IMR-90 (cell line): ENCODE measurements around the gene PNP. TPM values are rescaled to one million over a fixed set of nuclear protein-coding genes. Genes with fewer than 3 reads are reported as not detected.

Experiments
- ATAC-seq: fragments of 200-7000 bp; cut with Tn5 transposase; 2 replicates; pipeline ENCODE4 v1.9.1; 2020; ENCODE audit warnings: low read depth, mild to moderate bottlenecking, moderate library complexity
- BruUV-seq: library from RNA; stranded (reverse); fragments of 400-500 nt; replicated peaks from 2 replicates; lab custom pipeline; 2021; lab: Mats Ljungman, UMichigan
- CTCF ChIA-PET: fragments of 300-600 bp; formaldehyde crosslinking; extraction: SDS; loops from one replicate; lab custom pipeline; 2021; ENCODE audit warnings: antibody characterized with exemption; lab: Yijun Ruan, JAX
- POLR2A ChIA-PET: fragments of 300-600 bp; sonication (Branson Sonifier 250); formaldehyde crosslinking; loops from one replicate; lab custom pipeline; 2022; ENCODE audit warnings: antibody characterized with exemption; ENCODE audit not compliant: unreplicated experiment; lab: Charles Lee
- DNase-seq: peaks from one replicate; pipeline ENCODE4 v3.0.0; 2013
- H2AFZ ChIP-seq: replicated peaks from 2 replicates; pipeline ENCODE3; 2013; ENCODE audit warnings: low read length, mild to moderate bottlenecking; ENCODE audit not compliant: poor library complexity
- H2AK5ac ChIP-seq: 2 replicates; pipeline ENCODE4 v1.6.1; 2013; ENCODE audit warnings: low read depth, low read length, inconsistent platforms
- H2AK9ac ChIP-seq: replicated peaks from 2 replicates; pipeline ENCODE3; 2013; ENCODE audit warnings: mild to moderate bottlenecking, low read depth, low read length, moderate library complexity; ENCODE audit not compliant: poor library complexity
- H2BK120ac ChIP-seq: 2 replicates; pipeline ENCODE4 v1.6.1; 2013; ENCODE audit warnings: low read depth, low read length, inconsistent platforms
- H2BK15ac ChIP-seq: 3 replicates; pipeline ENCODE4 v1.6.1; 2013; ENCODE audit warnings: low read depth, low read length, inconsistent platforms
- H2BK20ac ChIP-seq: 2 replicates; pipeline ENCODE4 v1.6.1; 2013; ENCODE audit warnings: low read depth, mild to moderate bottlenecking, inconsistent platforms, low read length, moderate library complexity
- H2BK5ac ChIP-seq: 2 replicates; pipeline ENCODE4 v1.6.1; 2013; ENCODE audit warnings: mild to moderate bottlenecking, low read depth, low read length, inconsistent platforms; ENCODE audit not compliant: poor library complexity, severe bottlenecking
- H3K14ac ChIP-seq: replicated peaks from 2 replicates; pipeline ENCODE4 v1.6.1; 2013; ENCODE audit warnings: low read depth, low read length, inconsistent platforms
- H3K18ac ChIP-seq: 2 replicates; pipeline ENCODE4 v1.6.1; 2013; ENCODE audit warnings: low read depth, low read length, control low read depth
- H3K23ac ChIP-seq: 2 replicates; pipeline ENCODE4 v1.6.1; 2013; ENCODE audit warnings: low read depth, low read length, inconsistent platforms
- H3K27ac ChIP-seq: 2 replicates; pipeline ENCODE4 v1.5.1; 2013; ENCODE audit warnings: mild to moderate bottlenecking, control low read depth, low read length; ENCODE audit not compliant: insufficient read depth
- H3K27me3 ChIP-seq: 2 replicates; pipeline ENCODE4 v1.6.1; 2013; ENCODE audit warnings: low read length; ENCODE audit not compliant: control insufficient read depth, insufficient read depth
- H3K36me3 ChIP-seq: 2 replicates; pipeline ENCODE4 v1.6.1; 2013; ENCODE audit warnings: low read length, mixed read lengths; ENCODE audit not compliant: control insufficient read depth, insufficient read depth
- H3K4ac ChIP-seq: 2 replicates; pipeline ENCODE4 v1.6.1; 2013; ENCODE audit warnings: low read depth, low read length, inconsistent platforms
- H3K4me1 ChIP-seq: 2 replicates; pipeline ENCODE4 v1.6.1; 2013; ENCODE audit warnings: low read length, mixed read lengths; ENCODE audit not compliant: control insufficient read depth, insufficient read depth
- H3K4me2 ChIP-seq: 2 replicates; pipeline ENCODE4 v1.6.1; 2013; ENCODE audit warnings: low read depth, mild to moderate bottlenecking, control low read depth, low read length, moderate library complexity
- H3K4me3 ChIP-seq: 2 replicates; pipeline ENCODE4 v1.5.1; 2013; ENCODE audit warnings: low read depth, mild to moderate bottlenecking, control low read depth, low read length, moderate library complexity; ENCODE audit not compliant: insufficient read depth
- H3K56ac ChIP-seq: 2 replicates; pipeline ENCODE4 v1.6.1; 2013; ENCODE audit warnings: low read length, inconsistent platforms; ENCODE audit not compliant: insufficient read depth; ENCODE audit errors: extremely low read depth
- H3K79me1 ChIP-seq, 2 experiments: 2 replicates each; pipeline ENCODE4 v1.6.1; 2013; ENCODE audit warnings: low read length in 2 of 2, inconsistent platforms in 1 of 2, low read depth in 1 of 2
- H3K9ac ChIP-seq: 2 replicates; pipeline ENCODE4 v1.6.1; 2013; ENCODE audit warnings: low read depth, low read length, control low read depth
- H3K9me1 ChIP-seq: 2 replicates; pipeline ENCODE4 v1.6.1; 2013; ENCODE audit warnings: low read length, inconsistent platforms; ENCODE audit not compliant: insufficient read depth
- H3K9me3 ChIP-seq: 2 replicates; pipeline ENCODE4 v1.6.1; 2013; ENCODE audit warnings: low read length; ENCODE audit not compliant: control insufficient read depth, insufficient read depth
- H4K20me1 ChIP-seq: 2 replicates; pipeline ENCODE4 v1.6.1; 2013; ENCODE audit warnings: low read length, inconsistent platforms; ENCODE audit not compliant: insufficient read depth
- H4K5ac ChIP-seq: 2 replicates; pipeline ENCODE4 v1.6.1; 2013; ENCODE audit warnings: mild to moderate bottlenecking, low read depth, low read length, control low read depth
- H4K8ac ChIP-seq, 2 experiments: 2 replicates each; pipeline ENCODE4 v1.6.1; 2013; ENCODE audit warnings: low read depth in 2 of 2, low read length in 2 of 2, control low read depth in 1 of 2, inconsistent platforms in 1 of 2
- H4K91ac ChIP-seq: 2 replicates; pipeline ENCODE4 v1.6.1; 2013; ENCODE audit warnings: low read depth, low read length, inconsistent platforms; ENCODE audit not compliant: insufficient read depth
- CEBPB ChIP-seq: IDR thresholded peaks from 2 replicates; pipeline ENCODE4 v1.6.1; 2012; ENCODE audit warnings: low read depth, low read length, improper control_type of control experiment
- CHD1 ChIP-seq: IDR thresholded peaks from 2 replicates; pipeline ENCODE4 v1.6.1; 2012; ENCODE audit warnings: low read depth, low read length, improper control_type of control experiment
- MAZ ChIP-seq: IDR thresholded peaks from 2 replicates; pipeline ENCODE4 v1.6.1; 2012; ENCODE audit warnings: low read depth, mild to moderate bottlenecking, low read length, improper control_type of control experiment, moderate library complexity, borderline replicate concordance
- NFE2L2 ChIP-seq: fragments of 150-350 bp; IDR thresholded peaks from 2 replicates; pipeline ENCODE4 v1.6.1; 2016; ENCODE audit warnings: low read depth, mild to moderate bottlenecking, low read length
- POLR2A ChIP-seq: IDR thresholded peaks from 2 replicates; pipeline ENCODE4 v1.6.1; 2012; ENCODE audit warnings: mild to moderate bottlenecking, low read depth, low read length
- RAD21 ChIP-seq: IDR thresholded peaks from 2 replicates; pipeline ENCODE4 v1.6.1; 2012; ENCODE audit warnings: low read length, improper control_type of control experiment
- RCOR1 ChIP-seq: IDR thresholded peaks from 2 replicates; pipeline ENCODE4 v1.6.1; 2012; ENCODE audit warnings: mild to moderate bottlenecking, low read length, improper control_type of control experiment; ENCODE audit not compliant: insufficient replicate concordance
- RFX5 ChIP-seq: IDR thresholded peaks from 2 replicates; pipeline ENCODE4 v1.8.0; 2012; ENCODE audit warnings: low read depth, mild to moderate bottlenecking, low read length, moderate library complexity
- SMC3 ChIP-seq: fragments of 150-350 bp; IDR thresholded peaks from 2 replicates; pipeline ENCODE4 v1.6.1; 2016; ENCODE audit warnings: low read depth, mild to moderate bottlenecking, antibody characterized with exemption, low read length, moderate library complexity
- WGBS, 2 experiments: methylation state at CpG; one replicate each; pipeline versions ENCODE4 v1.1.5 to v1.1.7; 2013; ENCODE audit warnings: missing lambda C conversion rate in 2 of 2; ENCODE audit not compliant: insufficient read length in 1 of 2; ENCODE audit errors: extremely low coverage in 2 of 2; 5-methylcytosine and 5-hydroxymethylcytosine counted together
- dilution Hi-C: fragments of 300-500 bp; cut with HindIII; formaldehyde crosslinking; loops from one replicate; pipeline ENCODE4 v1.14.3; 2018; ENCODE audit warnings: low sequenced_read_pairs; ENCODE audit not compliant: unreplicated experiment
- in situ Hi-C: fragments of 300-500 bp; cut with MboI; formaldehyde crosslinking; loops from 3 replicates; pipeline ENCODE4 v1.14.3; 2019; ENCODE audit warnings: low sequenced_read_pairs, inconsistent platforms, mixed read lengths
- intact Hi-C: fragments of 100-400 bp; cut with micrococcal nuclease; formaldehyde crosslinking; loops from 2 replicates; pipeline ENCODE4 v1.10.0; 2022
- polyA plus RNA-seq, 3 experiments: library from polyadenylated mRNA; depleted of rRNA; stranded (reverse); fragments of >200 nt; gene quantifications; 2 replicates each; pipeline ENCODE4 v1.2.3, GENCODE V29; 2012; ENCODE audit warnings: low replicate concordance in 1 of 3
- total RNA-seq: library from RNA; depleted of rRNA; stranded (reverse); fragments of >200 nt; gene quantifications from 2 replicates; pipeline ENCODE4 v1.2.3, GENCODE V29; 2012
- TF ChIP-seq, protein P1 (sequence below): fragments of 150-350 bp; IDR thresholded peaks from 2 replicates; pipeline ENCODE4 v1.6.1; 2017; ENCODE audit warnings: mild to moderate bottlenecking, antibody characterized with exemption, low read length, low read depth

PNP gene
- total and polyA plus RNA-seq, 2 of the 4 experiments (the other 2 are of a cell fraction): 53.4 to 68.8 TPM

GRCh38 chr14:20512177-20512905 lies 43.1 kb downstream of the PNP start:
- no peak overlapping the region for H2BK5ac ChIP-seq
- H3K79me1 ChIP-seq: no peaks in the 10 kb centered on the region
- intact Hi-C loops (no loop called here), dilution Hi-C loops (no loop called here), in situ Hi-C loops (no loop called here)
- CTCF ChIA-PET: no interaction called here
- H3K4me2 ChIP-seq: no peak overlapping the region; the same call in 1 of the 2 replicates
- BruUV-seq: no TSS peak
- H3K4me1 ChIP-seq: peaks cover 3% of the 10 kb centered on the region
- DNase-seq (peak; percentile 27), ATAC-seq (no peak)
- H2BK20ac ChIP-seq: no peak overlapping the region
- no peak overlapping the region for H4K91ac ChIP-seq
- H4K5ac ChIP-seq: no peak overlapping the region
- no peak overlapping the region for H2AK9ac ChIP-seq
- no peak overlapping the region for H2AK5ac ChIP-seq
- no peak for TF ChIP-seq NFE2L2
- no peak for TF ChIP-seq RCOR1
- no peak for TF ChIP-seq MAZ
- TF ChIP-seq, protein P1, sequence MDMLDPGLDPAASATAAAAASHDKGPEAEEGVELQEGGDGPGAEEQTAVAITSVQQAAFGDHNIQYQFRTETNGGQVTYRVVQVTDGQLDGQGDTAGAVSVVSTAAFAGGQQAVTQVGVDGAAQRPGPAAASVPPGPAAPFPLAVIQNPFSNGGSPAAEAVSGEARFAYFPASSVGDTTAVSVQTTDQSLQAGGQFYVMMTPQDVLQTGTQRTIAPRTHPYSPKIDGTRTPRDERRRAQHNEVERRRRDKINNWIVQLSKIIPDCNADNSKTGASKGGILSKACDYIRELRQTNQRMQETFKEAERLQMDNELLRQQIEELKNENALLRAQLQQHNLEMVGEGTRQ: no peak
- TF ChIP-seq RFX5: no peak
- no peak for TF ChIP-seq RAD21
- TF ChIP-seq SMC3: no peak
- no peak for TF ChIP-seq CEBPB
- TF ChIP-seq CHD1: no peak
- TF ChIP-seq POLR2A: no peak
- H3K27ac ChIP-seq: no peak overlapping the region
- H4K20me1 ChIP-seq: no peaks in the 10 kb centered on the region
- no peak overlapping the region for H3K4ac ChIP-seq
- 63% methylated on average over 4 of the region's 7 CpGs; no CpG with 5 or more reads in 1 of the 2 experiments for WGBS, 2 experiments
- H4K8ac ChIP-seq: no peak overlapping the region
- H2AFZ ChIP-seq: no peak overlapping the region
- H2BK120ac ChIP-seq: no peak overlapping the region
- H3K14ac ChIP-seq: no peak overlapping the region
- H3K18ac ChIP-seq: no peak overlapping the region
- H3K23ac ChIP-seq: no peak overlapping the region
- no peaks in the 10 kb centered on the region for H3K9me1 ChIP-seq
- H2BK15ac ChIP-seq: no peak overlapping the region
- POLR2A ChIA-PET: no interaction called here
- H3K56ac ChIP-seq: no peak overlapping the region
- H3K4me3 ChIP-seq: no peak overlapping the region
- H3K27me3 ChIP-seq: no peaks in the 10 kb centered on the region
- no peaks in the 10 kb centered on the region for H3K9me3 ChIP-seq
- no peak overlapping the region for H3K9ac ChIP-seq
- H3K36me3 ChIP-seq: no peaks in the 10 kb centered on the region
